HG03457 (cell line): ENCODE results near the gene ARHGAP35.
"Not testable (repeated sequence)": the region's sequence is repeated elsewhere in the genome, so short reads cannot be mapped to it uniquely, and the experiment has no call there.

Experiments used
- ATAC-seq: cut with Tn5 transposase; IDR thresholded peaks from one replicate; pipeline ENCODE4 v1.9.1; 2021; ENCODE audit warnings: moderate number of reproducible peaks; ENCODE audit not compliant: unreplicated experiment

Gene ARHGAP35

DNA sequence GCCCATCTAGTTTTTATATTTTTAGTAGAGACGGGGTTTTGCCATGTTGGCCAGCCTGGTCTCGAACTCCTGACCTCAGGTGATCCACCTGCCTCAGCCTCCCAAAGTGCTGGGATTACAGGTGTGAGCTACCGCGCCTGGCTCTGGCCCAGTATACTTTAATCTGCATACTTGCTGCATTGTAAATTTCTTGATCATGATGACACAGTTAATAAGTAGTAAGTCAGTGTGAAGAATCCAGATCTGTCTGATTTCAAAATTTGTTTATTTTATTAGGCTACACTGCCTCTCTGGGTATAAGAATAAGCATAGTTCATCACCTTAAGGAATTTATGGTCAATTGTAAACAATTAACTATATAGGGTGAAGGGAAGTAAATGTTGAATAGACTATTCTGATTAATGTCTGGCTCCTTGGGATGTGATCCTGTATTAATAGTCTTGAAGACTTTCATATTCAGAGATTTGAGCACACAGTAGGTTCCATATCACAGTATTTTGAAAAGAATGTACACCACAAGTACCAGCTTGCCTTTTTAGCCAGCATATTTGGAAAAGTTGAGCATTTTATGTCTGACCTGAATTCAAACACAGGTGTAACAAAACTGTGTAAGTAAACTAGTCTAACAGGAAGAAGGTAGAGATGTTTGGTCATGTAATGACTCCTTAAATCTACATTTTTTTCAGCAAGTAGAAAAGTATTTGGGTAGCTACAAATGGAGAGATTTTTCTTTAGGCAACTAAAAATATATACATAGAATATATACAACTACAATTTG is 7.4 kb downstream of the ARHGAP35 start:
- no peak for ATAC-seq

DNA sequence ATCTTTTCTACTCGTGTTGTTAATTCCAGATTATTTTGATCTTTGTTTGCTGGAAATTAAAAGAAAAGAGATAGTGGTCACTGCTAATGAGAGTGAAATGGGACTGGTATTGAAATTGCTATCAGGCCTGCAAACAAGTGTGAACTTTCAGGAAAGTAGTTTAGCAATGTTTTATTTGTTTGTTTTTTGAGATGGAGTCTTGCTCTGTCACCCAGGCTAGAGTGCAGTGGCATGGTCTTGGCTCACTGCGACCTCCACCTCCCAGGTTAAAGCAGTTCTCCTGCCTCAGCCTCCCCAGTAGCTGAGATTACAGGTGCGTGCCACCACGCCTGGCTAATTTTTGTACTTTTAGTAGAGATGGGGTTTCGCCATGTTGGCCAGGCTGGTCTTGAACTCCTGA is 10.4 kb downstream of the ARHGAP35 start:
- not testable (repeated sequence) for ATAC-seq

DNA sequence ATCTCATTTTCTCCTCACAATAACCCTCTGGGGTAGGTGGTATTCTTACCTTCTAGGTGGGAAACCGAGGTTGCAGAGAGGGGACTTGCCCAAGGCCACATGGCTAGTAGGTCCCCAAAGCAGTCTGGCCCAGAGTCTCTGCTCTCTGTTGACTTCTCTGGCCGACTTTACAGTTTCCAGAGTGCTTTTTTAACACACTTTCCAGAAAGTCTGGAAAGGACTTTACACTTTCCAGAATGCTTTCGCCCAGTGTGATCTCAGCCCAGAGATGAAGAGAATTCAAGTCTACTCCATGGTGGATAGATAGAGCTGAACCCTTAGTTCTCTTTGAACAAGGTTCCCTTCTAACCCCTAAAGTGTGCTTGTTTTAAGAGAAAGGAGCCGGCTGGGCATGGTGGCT is 12.2 kb downstream of the ARHGAP35 start:
- no peak for ATAC-seq

DNA sequence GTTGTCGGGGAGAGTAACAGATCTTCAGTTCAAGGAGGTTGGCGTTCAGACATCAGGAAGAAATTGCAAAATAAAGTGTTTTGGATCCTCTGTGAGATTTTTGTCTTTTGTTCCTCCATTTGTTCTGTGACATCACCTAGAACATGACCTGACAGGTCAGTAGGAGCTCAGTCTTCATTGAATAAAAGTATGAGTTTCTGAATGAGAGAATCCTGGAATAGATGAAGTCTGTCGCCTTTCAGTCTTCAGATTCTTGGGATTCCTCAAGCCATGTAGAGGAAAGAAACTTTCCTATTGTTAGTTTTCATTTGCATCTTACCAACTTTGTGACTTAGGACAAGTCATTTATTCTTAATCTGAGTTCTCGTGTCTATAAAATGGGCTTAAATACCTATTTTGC is 14.4 kb downstream of the ARHGAP35 start:
- no peak for ATAC-seq

DNA sequence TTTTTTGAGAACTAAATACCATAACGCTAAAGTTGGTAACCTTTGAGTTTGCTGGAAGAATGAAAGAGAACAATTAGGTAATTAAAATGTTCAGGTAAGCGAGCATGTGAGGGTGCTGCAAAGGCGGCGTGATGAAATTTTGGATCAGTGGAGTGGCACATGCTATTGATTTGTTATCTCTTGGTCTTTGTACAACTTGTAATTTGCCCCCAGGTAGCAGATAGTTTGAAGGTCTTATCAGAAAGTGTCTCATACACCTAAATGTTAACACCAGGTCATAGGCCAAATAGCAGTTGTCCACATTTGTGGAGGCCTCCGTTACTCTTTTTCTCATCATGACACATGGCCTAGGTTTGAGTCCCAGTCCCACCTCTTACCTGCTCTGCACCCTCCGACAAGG is 14.9 kb downstream of the ARHGAP35 start:
- ATAC-seq, result no peak

DNA sequence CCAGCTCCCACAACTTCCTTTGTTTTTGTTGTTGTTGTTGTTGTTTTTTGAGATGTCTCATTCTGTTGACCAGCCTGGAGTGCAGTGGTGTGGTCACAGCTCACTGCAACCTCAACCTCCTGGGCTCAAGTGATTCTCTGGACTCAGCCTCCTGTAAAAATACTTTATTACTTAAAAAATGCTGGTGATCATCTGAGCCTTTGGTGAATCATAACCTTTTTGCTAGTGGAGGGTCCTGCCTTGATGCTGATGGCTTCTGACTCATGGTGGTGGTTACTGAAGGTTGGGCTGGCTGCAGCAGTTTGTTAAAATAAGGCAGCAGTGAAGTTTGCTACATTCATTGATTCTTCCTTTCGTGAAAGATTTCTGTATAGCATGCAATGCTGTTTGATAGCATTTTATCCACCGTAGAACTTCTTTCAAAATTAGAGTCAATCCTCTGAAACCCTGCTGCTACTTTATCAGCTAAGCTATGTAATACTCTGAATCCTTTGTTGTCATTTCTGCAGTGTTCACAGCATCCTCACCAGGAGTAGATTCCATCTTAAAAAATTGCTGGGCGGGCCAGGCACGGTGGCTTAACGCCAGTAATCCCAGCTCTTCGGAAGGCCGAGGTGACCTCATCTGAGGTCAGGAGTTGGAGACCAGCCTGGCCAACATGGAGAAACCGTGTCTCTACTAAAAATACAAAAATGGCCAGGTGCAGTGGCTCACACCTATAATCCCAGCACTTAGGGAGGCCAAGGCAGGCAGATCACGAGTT is 18.0 kb downstream of the ARHGAP35 start:
- no peak for ATAC-seq

DNA sequence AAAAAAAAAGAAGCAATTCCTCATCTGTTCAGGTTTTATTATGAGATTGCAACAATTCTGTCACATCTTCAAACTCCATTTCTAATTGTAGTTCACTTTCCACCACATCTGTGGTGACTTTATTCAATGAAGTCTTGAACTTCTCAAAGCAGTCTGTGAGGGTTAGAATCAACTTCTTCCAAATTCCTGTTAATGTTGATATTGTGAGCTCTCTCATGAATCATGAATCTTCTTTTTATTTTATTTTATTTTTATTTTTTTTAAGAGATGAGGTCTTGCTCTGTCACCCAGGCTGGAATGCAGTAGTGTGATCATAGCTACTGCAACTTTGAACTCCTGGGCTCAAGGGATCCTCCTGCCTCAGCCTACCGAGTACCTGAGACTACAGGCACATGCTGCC is 19.6 kb downstream of the ARHGAP35 start:
- ATAC-seq, result no peak

DNA sequence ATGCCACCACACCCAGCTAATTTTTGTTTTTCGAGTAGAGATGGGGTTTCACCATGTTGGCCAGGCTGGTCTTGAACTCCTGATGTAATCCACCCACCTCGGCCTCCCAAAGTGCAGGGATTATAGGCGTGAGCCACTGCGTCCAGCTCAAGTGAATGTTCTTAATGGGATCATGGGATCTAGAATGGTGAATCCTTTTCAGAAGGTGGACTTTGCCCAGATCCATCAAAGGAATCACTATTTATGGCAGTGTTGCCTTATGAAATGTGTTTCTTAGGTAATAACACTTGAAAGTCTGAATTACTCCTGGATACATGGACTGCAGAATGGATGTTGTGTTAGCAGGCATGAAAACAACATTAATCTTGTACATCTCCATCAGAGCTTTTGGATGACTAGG is 20.3 kb downstream of the ARHGAP35 start:
- no peak for ATAC-seq

DNA sequence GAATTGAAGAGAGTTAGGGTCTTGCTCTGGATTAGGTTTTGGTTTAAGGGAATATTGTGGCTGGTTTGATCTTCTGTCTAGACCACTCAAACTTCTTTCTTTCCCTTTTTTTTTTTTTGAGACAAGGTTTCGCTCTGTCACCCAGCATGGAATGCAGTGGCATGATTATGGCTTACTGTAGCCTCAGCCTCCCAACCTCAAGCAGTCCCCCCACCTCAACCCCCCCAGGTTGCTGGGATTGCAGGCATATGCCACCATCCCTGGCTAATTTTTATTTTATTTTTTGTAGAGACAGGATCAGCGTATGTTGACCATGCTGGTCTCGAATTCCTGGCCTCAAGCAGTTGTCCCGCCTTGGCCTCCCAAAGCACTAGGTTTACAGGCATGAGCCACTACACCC is 21.2 kb downstream of the ARHGAP35 start:
- ATAC-seq, result no peak

DNA sequence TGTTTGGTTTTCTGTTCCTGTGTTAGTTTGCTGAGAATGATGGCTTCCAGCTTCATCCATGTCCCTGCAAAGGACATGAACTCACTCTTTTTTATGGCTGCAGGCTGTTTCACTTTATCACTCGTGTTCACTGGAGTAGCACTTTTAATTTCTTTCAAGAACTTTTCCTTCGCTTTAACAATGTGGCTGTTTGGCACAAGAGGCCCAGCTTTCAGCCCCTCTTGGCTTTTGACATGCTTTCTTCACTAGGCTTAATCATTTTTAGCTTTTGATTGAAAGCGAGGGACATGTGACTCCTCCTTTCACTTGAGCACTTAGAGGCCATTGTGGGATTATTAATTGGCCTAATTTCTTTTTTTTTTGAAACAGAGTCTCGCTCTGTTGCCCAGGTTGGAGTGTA is 22.0 kb downstream of the ARHGAP35 start:
- ATAC-seq, result not testable (repeated sequence)

DNA sequence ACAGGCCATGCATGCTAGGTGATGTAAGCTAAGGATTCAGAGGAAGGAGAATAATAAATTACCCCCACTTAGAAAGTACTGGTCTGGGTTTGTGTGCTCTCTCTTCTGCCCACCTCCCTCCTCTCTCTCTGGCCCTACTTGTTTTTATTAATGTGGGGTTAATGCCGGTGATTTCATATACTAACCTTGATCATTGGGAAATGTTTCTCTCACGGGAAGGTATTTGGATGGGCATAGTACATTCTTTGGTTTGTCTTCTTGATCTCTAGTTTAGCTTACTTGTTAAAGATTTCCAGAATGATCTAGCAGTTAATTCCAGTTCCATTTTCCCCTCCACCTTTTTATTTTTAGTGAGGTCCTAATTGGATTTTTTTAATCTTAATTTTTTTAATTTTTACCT is 24.6 kb downstream of the ARHGAP35 start:
- no peak for ATAC-seq

DNA sequence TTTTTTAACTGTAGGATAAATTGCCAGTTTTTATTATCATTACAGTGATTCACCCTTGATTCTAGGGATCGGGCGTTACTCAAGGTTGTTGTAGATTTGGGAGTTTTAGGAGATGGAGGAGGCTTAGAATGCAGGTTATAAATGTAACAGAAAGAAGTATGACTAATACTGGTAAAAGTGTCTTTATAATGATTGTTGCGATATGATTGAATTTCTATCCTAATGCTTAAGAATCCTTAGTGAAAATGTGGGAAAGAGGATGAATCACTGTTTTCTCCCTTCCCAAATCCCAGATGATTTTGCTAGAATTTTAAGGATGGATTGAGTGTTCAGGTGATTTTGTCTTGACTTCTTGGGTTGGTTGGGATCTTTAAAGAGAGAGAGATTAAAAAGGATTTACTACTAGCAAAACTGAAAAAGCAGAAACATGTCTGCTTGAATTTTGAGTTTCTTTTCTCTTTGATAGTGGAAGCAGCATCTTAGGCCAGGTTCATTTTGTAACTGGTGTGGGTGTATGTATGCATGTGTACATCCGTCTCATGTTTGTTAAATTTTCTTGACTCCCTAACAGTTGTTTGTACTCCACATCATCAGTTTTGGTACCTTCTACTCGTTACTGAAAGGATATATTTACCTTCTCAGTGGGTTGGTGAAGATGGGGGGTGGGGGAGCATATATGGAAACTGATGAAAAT is 25.9 kb downstream of the ARHGAP35 start:
- ATAC-seq, result no peak

DNA sequence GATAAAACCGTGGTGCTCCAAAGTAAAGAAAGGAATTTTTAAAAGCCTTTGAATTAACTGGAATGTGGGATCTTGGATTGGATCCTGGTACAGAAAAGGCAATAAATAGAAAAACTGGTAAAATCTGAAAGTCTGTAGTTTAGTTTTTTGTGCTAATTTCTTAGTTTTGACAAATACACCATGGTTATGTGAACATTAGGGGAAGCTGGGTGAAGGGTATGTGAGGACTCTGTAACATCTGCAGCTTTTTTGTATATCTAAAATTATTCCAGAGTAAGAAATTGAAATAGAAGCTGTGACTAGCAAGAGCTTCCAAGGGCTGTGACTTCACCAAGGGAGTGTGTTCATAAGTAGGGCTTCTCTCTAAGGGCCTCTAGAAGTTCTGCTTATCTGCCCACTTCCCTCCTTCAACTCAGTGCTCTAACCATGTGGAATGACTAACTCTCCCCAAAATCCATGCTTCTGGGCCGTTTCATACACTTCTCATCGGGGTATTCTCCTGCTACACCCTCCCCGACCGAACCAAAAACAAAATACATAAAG is 26.5 kb downstream of the ARHGAP35 start:
- ATAC-seq, result no peak

DNA sequence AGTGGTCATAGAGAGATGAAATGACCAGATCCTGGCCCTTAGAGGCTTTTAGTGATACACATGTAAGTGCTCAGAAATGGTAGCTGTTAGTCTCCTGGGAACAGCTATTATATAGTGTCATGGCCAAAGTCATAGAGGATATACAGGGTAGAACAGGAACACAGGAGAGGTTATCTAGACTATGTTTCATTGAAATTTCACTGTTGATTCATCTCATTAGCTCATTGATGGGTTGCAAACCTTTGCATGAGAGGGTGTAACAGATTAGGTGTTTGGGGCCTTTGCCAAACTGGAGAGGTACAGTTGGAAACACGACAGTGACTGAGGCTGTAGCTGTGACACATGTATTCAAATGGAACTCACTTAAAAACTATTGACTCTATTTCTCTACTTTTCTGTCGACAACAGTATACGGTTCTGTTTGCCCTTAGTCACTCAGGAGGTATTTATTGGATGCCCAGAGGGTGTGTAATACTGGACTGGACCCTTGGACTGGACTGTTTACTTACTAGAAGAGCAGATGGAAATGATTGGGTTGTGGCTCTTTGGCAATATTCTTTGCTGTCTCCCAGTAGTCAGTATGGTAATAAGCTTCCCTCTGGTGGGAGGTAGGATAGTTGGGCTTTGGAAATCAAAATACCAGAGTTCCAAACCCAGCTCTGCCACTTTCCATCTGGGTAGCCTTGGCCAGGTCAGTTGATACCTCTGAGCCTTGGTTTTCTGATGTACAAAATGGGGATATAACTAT is 29.8 kb downstream of the ARHGAP35 start:
- no peak for ATAC-seq

DNA sequence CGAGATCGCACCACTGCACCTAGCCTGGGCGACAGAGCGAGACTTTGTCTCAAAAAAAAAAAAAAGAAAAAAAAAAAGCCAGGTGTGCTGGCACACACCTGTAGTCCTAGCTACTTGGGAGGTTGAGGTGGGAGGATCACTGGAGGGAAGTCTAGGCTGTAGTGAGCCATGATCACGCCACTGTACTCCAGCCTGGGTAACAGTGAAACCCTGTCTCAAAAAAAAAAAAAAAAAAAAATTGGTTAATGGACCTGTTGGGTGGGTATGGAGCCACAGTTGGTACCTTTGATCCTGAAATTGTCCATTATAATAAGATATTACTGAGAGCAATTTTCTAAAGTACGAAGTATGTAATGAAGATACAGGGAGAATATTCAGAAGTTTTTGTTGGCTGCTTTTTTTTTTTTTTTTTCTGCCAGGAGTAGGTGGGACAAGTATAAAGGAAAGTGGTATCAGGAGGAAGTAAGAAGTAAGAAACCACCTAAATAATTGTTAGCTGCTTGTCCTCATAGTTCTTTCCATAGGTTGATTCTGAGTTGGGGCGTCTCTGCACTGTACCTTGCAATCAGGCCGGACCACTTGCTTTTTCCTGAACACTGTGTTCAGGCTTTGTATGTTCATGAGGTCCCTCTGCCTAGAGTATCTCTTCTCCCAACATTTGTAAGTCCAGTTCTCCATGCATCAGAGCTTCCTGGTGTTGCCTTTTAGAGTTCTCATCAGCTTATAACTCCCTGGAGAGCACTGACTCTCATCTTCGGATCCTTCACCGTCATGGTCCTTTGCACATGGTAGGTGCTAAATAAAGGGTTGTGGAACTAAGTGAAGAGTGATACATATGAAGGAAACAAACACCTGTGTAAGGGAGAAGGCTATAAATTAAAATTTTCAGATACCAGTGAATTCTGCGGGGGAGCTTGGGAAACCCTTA is 31.7 kb downstream of the ARHGAP35 start:
- no peak for ATAC-seq

DNA sequence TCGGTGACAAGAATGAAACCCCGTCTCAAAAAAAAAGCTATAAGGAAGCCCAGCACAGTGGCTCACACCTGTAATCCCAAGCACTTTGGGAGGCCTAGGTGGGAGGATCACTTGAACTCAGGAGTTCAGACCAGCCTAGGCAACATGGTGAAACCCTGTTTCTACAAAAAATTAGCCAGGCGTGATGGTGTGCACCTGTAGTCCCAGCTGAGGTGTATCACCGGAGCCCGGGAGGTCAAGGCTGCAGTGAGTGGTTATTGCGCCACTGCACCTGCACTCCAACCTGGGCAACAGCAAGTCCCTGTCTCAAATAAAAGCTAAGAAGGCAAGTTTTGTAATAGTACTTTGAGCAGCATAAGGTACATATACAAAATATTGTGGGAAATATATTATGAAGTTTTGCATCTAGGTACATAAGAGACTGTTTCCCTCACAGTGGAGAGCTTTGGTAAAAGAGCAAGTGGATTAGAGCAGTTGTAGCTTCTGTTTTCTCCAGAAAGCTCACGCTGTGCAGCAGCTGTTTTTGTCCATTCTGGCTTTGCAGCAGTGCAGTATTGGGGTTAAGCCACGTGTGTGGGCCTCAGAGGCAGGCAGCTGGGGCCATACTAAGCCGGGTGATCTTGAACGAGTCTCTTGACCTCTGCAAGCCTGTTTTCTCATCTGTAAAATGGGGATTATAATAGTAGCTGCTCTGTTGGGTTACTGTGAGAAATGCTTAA is 35.4 kb downstream of the ARHGAP35 start:
- no peak for ATAC-seq

DNA sequence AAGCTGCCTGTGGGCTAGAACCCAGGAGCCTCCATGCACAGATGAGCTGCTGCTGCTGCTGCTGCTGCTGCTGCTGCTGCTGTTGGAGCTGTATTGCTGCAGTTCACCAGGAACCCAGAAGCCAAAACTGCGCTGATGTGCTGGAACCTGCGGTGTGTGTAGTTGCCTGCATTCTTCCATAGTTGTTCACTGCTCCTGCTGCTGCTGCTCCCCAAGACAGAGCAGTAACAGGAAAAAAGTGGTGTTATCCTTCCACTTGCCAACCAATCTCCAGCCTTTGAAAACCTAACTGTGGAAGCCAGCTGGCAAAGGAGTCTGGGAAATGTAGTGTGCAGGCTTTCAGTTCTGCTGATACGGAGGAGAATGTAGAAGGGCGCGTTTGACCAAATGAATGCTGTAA is 37.9 kb downstream of the ARHGAP35 start:
- no peak for ATAC-seq

DNA sequence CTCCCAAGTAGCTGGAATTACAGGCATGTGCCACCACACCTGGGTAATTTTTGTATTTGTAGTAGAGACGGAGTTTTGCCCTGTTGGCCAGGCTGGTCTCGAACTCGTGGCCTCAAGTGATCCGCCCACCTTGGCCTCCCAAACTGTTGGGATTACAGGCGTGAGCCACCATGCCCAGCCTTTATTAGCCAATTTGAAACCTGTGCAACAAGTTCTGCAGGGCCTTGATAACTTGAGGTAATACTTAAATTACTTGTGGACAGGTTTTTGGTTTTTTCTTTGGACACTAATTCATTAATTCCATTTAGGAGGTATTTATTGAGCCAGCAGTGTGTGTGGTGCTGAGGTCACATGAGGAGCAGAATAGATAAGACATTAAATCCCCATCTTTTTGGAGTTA is 39.5 kb downstream of the ARHGAP35 start:
- no peak for ATAC-seq

DNA sequence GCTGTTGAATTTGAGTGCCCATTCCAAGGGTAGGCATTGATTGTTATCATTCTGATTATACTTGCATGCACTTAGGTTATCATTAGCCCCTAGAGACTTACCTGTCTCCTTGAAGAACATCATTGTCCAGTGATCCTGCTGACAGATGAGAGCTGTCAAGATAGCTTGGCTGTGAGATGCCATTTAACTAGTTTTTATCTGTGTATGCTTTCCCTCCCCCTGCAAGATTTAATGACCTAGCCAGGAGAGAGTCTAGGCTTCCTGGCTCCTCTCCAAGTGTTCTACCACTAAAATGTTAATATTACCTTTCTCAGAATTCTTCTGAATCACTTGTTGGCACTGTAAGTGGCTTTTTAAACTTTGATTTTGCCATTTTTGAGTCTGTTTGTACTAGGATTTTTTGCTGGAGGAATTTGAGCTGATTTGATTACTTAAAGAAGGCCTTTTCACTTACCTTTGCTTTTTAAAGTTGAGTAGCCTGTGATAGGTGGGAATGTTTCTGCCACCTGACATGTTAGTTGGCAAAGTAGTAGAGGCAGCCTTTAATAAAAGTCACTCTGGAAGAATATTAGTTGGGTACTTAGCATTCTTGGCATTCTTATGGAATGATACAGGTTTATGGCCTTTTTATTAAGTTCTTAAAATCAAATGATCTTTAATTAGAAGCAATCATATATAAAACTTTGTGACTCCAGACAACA is 41.1 kb downstream of the ARHGAP35 start:
- no peak for ATAC-seq
